GM12878 (cell line): ENCODE data around the gene HEATR9. TPM values are rescaled to one million over a fixed set of nuclear protein-coding genes. Genes with fewer than 3 reads are reported as not detected.

Experiments used
- ATAC-seq: fragments of 200-7000 bp; cut with Tn5 transposase; 3 replicates; pipeline ENCODE4 v1.9.1; 2020; ENCODE audit warnings: mild to moderate bottlenecking, moderate library complexity
- BruUV-seq: library from RNA; stranded (reverse); fragments of 400-500 nt; replicated peaks from 2 replicates; lab custom pipeline; 2021; lab: Mats Ljungman, UMichigan
- CTCF ChIA-PET: fragments of 300-600 bp; sonication (Branson Sonifier 250); formaldehyde crosslinking; extraction: SDS; loops from one replicate; lab custom pipeline; 2021; ENCODE audit warnings: inconsistent platforms; lab: Yijun Ruan, JAX
- POLR2A ChIA-PET: fragments of 350-600 bp; formaldehyde crosslinking; extraction: SDS; loops from one replicate; lab custom pipeline; 2021; ENCODE audit warnings: inconsistent platforms; lab: Charles Lee
- RAD21 ChIA-PET: fragments of 300-600 bp; sonication (Branson Sonifier 250); formaldehyde crosslinking; loops from one replicate; lab custom pipeline; 2023; ENCODE audit warnings: antibody characterized with exemption; ENCODE audit not compliant: unreplicated experiment; lab: Charles Lee
- SMC1A ChIA-PET: fragments of 300-600 bp; sonication (Branson Sonifier 250); formaldehyde crosslinking; loops from one replicate; lab custom pipeline; 2023; ENCODE audit not compliant: unreplicated experiment, uncharacterized antibody; lab: Charles Lee
- DNase-seq: peaks from one replicate; pipeline ENCODE4 v3.0.0-alpha.2; 2011; ENCODE audit warnings: low read depth, low spot score
- FAIRE-seq: peaks from 3 replicates; lab custom pipeline; 2011; peaks lifted over from hg19 to GRCh38; lab: Jason Lieb, UNC
- H2AFZ ChIP-seq: 2 replicates; pipeline ENCODE4 v1.6.0; 2011; ENCODE audit warnings: low read depth, low read length, control low read depth; ENCODE audit not compliant: control insufficient read depth
- H3K27ac ChIP-seq: 2 replicates; pipeline ENCODE4 v1.5.1; 2011; ENCODE audit warnings: control low read depth; ENCODE audit not compliant: control insufficient read depth, insufficient read depth
- H3K27me3 ChIP-seq, 2 experiments: replicated peaks in 1 of 2; 2 replicates each; pipeline versions ENCODE4 v1.6.0 to v1.6.1; 2011; ENCODE audit warnings: low read length in 1 of 2; ENCODE audit not compliant: control insufficient read depth in 2 of 2, insufficient read depth in 2 of 2
- H3K36me3 ChIP-seq, 2 experiments: 2 replicates each; pipeline ENCODE4 v1.5.1; 2011; ENCODE audit warnings: low read length in 1 of 2; ENCODE audit not compliant: control insufficient read depth in 2 of 2, insufficient read depth in 2 of 2
- H3K4me1 ChIP-seq: 2 replicates; pipeline ENCODE4 v1.6.1; 2011; ENCODE audit warnings: mild to moderate bottlenecking, low read length, moderate library complexity, mixed read lengths; ENCODE audit not compliant: control insufficient read depth, insufficient read depth
- H3K4me2 ChIP-seq: 2 replicates; pipeline ENCODE4 v1.6.0; 2011; ENCODE audit warnings: control low read depth; ENCODE audit not compliant: control insufficient read depth, insufficient read depth
- H3K4me3 ChIP-seq: fragments of 200-600 bp; sonication (generic); 2 replicates; pipeline ENCODE4 v1.5.1; 2016
- H3K79me2 ChIP-seq: 2 replicates; pipeline ENCODE4 v1.6.0; 2011; ENCODE audit warnings: low read length; ENCODE audit not compliant: control insufficient read depth, insufficient read depth
- H3K9ac ChIP-seq: 2 replicates; pipeline ENCODE4 v1.8.0; 2011; ENCODE audit warnings: low read length, control low read depth, mixed read lengths; ENCODE audit not compliant: control insufficient read depth, insufficient read depth
- H3K9me3 ChIP-seq: replicated peaks from 3 replicates; pipeline ENCODE4 v1.5.1; 2011; ENCODE audit warnings: mild to moderate bottlenecking, low read length; ENCODE audit not compliant: control insufficient read depth, insufficient read depth
- H4K20me1 ChIP-seq: 2 replicates; pipeline ENCODE4 v1.6.0; 2011; ENCODE audit not compliant: control insufficient read depth, insufficient read depth
- ATF2 ChIP-seq: IDR thresholded peaks from 2 replicates; pipeline ENCODE4 v1.6.1; 2012; ENCODE audit warnings: low read length, inconsistent platforms
- ATF7 ChIP-seq: fragments of 450-650 bp; IDR thresholded peaks from 2 replicates; pipeline ENCODE4 v1.6.1; 2016; ENCODE audit warnings: low read depth, mild to moderate bottlenecking
- CREM ChIP-seq: IDR thresholded peaks from 2 replicates; pipeline ENCODE4 v1.6.1; 2014; ENCODE audit warnings: antibody characterized with exemption, low read depth
- E2F4 ChIP-seq: IDR thresholded peaks from 2 replicates; pipeline ENCODE4 v1.6.1; 2012; ENCODE audit warnings: low read depth, low read length, improper control_type of control experiment
- E2F8 ChIP-seq: fragments of 450-650 bp; IDR thresholded peaks from 2 replicates; pipeline ENCODE4 v1.6.1; 2018; ENCODE audit warnings: mild to moderate bottlenecking, low read depth, moderate library complexity; ENCODE audit not compliant: partially characterized antibody
- ESRRA ChIP-seq: IDR thresholded peaks from 2 replicates; pipeline ENCODE4 v1.6.1; 2012; ENCODE audit warnings: mild to moderate bottlenecking, low read length, improper control_type of control experiment
- IRF5 ChIP-seq: fragments of 450-650 bp; IDR thresholded peaks from 2 replicates; pipeline ENCODE4 v1.6.1; 2017; ENCODE audit warnings: borderline replicate concordance
- MAX ChIP-seq: IDR thresholded peaks from 2 replicates; pipeline ENCODE4 v1.6.1; 2012; ENCODE audit warnings: low read depth, low read length, improper control_type of control experiment
- MEF2B ChIP-seq: fragments of 450-650 bp; IDR thresholded peaks from 2 replicates; pipeline ENCODE4 v1.6.1; 2018; ENCODE audit warnings: mild to moderate bottlenecking, moderate library complexity; ENCODE audit not compliant: partially characterized antibody, poor library complexity, severe bottlenecking
- NFYA ChIP-seq: IDR thresholded peaks from 2 replicates; pipeline ENCODE4 v1.6.1; 2011; ENCODE audit warnings: low read depth, mild to moderate bottlenecking, low read length, improper control_type of control experiment, borderline replicate concordance
- SUZ12 ChIP-seq: fragments of 200-600 bp; sonication (generic); IDR thresholded peaks from one replicate; pipeline ENCODE4 v1.6.1; 2018; ENCODE audit warnings: antibody characterized with exemption, mild to moderate bottlenecking; ENCODE audit not compliant: unreplicated experiment
- TCF7 ChIP-seq: IDR thresholded peaks from 2 replicates; pipeline ENCODE4 v1.6.1; 2014; ENCODE audit warnings: antibody characterized with exemption, borderline replicate concordance
- ZNF274 ChIP-seq: IDR thresholded peaks from one replicate; pipeline ENCODE4 v1.8.0; 2011; ENCODE audit not compliant: insufficient read length, insufficient read depth
- WGBS: methylation state at CpG from one replicate; pipeline ENCODE4 v1.1.6; 2016; ENCODE audit warnings: low lambda C conversion rate; ENCODE audit not compliant: insufficient replicate concordance, insufficient coverage; ENCODE audit errors: missing lambda C conversion rate; 5-methylcytosine and 5-hydroxymethylcytosine counted together
- in situ Hi-C: fragments of 300-500 bp; cut with MboI; formaldehyde crosslinking; loops from 9 replicates; pipeline ENCODE4 v1.14.3; 2018; ENCODE audit warnings: mixed read lengths
- intact Hi-C: fragments of 100-400 bp; cut with micrococcal nuclease; formaldehyde crosslinking; loops from one replicate; pipeline ENCODE4 v1.14.2; 2022; ENCODE audit not compliant: unreplicated experiment
- polyA plus RNA-seq, 11 experiments: library from polyadenylated mRNA; depleted of rRNA in 4 of 11; unstranded in 6 of 11; stranded (reverse) in 5 of 11; fragments of >200 nt; fragmentation: Nextera tagmentation in 4 of 11; fragmentation: Illumina TruSeq in 1 of 11; extraction: Ambion mirVana in 4 of 11; extraction: Trizol in 1 of 11; gene quantifications; 1 replicate in 1 of 11; 2 replicates in 10 of 11; pipeline versions ENCODE4 v1.2.1 to v1.2.3, GENCODE V29; 2011 to 2016; ENCODE audit warnings: inconsistent platforms in 2 of 11, missing spikeins in 2 of 11, low read depth in 1 of 11
- total RNA-seq, 4 experiments: library from RNA; depleted of rRNA in 3 of 4; stranded (reverse); fragments of >200 nt in 3 of 4; fragmentation: Illumina TruSeq in 1 of 4; extraction: Trizol in 1 of 4; gene quantifications; 2 replicates each; pipeline versions ENCODE4 v1.2.1 to v1.2.3, GENCODE V29; 2013 to 2021

HEATR9 gene
- total and polyA plus RNA-seq, 10 of the 15 experiments (the other 5 are each of a cell fraction or from before 2014, with no cell fraction given): 0.04 to 0.43 (median 0.13) TPM; not detected in 2

GRCh38 chr17:35890774-35891155 is 22.1 kb upstream of the HEATR9 start:
- H2AFZ ChIP-seq: no peak overlapping the region
- no TSS peak for BruUV-seq
- DNase-seq (no peak), ATAC-seq (peak; percentile 70), FAIRE-seq (no peak)
- H3K27me3 ChIP-seq: no peaks in the 10 kb centered on the region
- in situ Hi-C loops (no loop called here), intact Hi-C loops (no loop called here)
- CTCF ChIA-PET: interaction anchor here (1.2 to 2.3 kb wide), 3 partner anchors 10 to 42 kb away, joined by 3 to 12 read pairs (median 11); partner anchors contain the start of gene CCL5
- POLR2A ChIA-PET: interaction anchor here (0.7 to 4.7 kb wide), 6 partner anchors 8 to 34 kb away, joined by 3 to 56 read pairs (median 6); partner anchors contain the start of gene CCL5
- no peaks in the 10 kb centered on the region for H4K20me1 ChIP-seq
- no peaks in the 10 kb centered on the region for H3K79me2 ChIP-seq
- no peak overlapping the region for H3K9ac ChIP-seq
- SMC1A ChIA-PET: interaction anchor here (0.6 to 11.3 kb wide), 9 partner anchors 10 to 183 kb away, joined by 3 to 155 read pairs (median 4); partner anchors contain the start of genes CCL5 and RDM1
- WGBS: 94% methylated on average over 4 of the region's 4 CpGs
- H3K4me1 ChIP-seq: peaks cover 30% of the 10 kb centered on the region
- RAD21 ChIA-PET: interaction anchor here (0.9 to 9.4 kb wide), 6 partner anchors 9 to 198 kb away, joined by 3 to 125 read pairs (median 4); partner anchors contain the start of gene CCL5
- no peak overlapping the region for H3K4me3 ChIP-seq
- no peaks in the 10 kb centered on the region for H3K36me3 ChIP-seq
- H3K9me3 ChIP-seq: no peaks in the 10 kb centered on the region; the same call in 2 of the 3 replicates
- no peak overlapping the region for H3K27ac ChIP-seq
- H3K4me2 ChIP-seq: no peak overlapping the region
- TF ChIP-seq MAX (peak; percentile 42; the same call in 1 of the 2 replicates), ESRRA (no peak), ATF2 (no peak), ATF7 (peak; percentile 84), CREM (no peak), TCF7 (no peak), IRF5 (no peak; the same call in 1 of the 2 replicates), E2F4 (no peak), MEF2B (peak; percentile 62), ZNF274 (no peak), E2F8 (no peak), NFYA (no peak), SUZ12 (no peak)
